Stimulated activated CD4-positive, alpha-beta T cell treated with anti-CD3 and anti-CD28 coated beads, Interleukin-1b, Interleukin-23, amount 100 ng/mL, for 4 hours (primary cell): ENCODE data around the gene RABGAP1L.
"Not testable (repeated sequence)": the region's sequence is repeated elsewhere in the genome, so short reads cannot be mapped to it uniquely, and the experiment has no call there.

Experiments
- DNase-seq, 2 donors: peaks; one replicate each; pipeline ENCODE4 v3.0.0-alpha.2; 2020; ENCODE audit warnings: low read depth in 2 of 2

The RABGAP1L gene

GRCh38 chr1:174654560-174654959, 495.2 kb downstream of the RABGAP1L start:
- no peak for DNase-seq

- no peak for DNase-seq
Observed at GRCh38 chr1:174656409-174657059, 497.2 kb downstream of the RABGAP1L start.

GRCh38 chr1:174657411-174657810, 498.1 kb downstream of the RABGAP1L start:
- DNase-seq, result no peak

- no peak for DNase-seq
Observed at GRCh38 chr1:174657893-174658292, 498.6 kb downstream of the RABGAP1L start.

- no peak for DNase-seq
Observed at GRCh38 chr1:174659823-174660222, 500.5 kb downstream of the RABGAP1L start.

- no peak for DNase-seq
Observed at GRCh38 chr1:174660476-174660875, 501.2 kb downstream of the RABGAP1L start.

- no peak for DNase-seq
Observed at GRCh38 chr1:174663358-174663757, 504.0 kb downstream of the RABGAP1L start.

- no peak for DNase-seq
Observed at GRCh38 chr1:174666248-174666647, 506.9 kb downstream of the RABGAP1L start.

- no peak for DNase-seq
Observed at GRCh38 chr1:174671826-174672225, 512.5 kb downstream of the RABGAP1L start.

GRCh38 chr1:174676856-174677255, 517.5 kb downstream of the RABGAP1L start:
- DNase-seq, result no peak

GRCh38 chr1:174678657-174679056, 519.3 kb downstream of the RABGAP1L start:
- DNase-seq, result no peak

- DNase-seq, result no peak
Observed at GRCh38 chr1:174680101-174680500, 520.8 kb downstream of the RABGAP1L start.

- no peak for DNase-seq
Observed at GRCh38 chr1:174682419-174683008, 523.2 kb downstream of the RABGAP1L start.

GRCh38 chr1:174686213-174686612, 526.9 kb downstream of the RABGAP1L start:
- DNase-seq, result no peak

- DNase-seq, result no peak
Observed at GRCh38 chr1:174689524-174689923, 530.2 kb downstream of the RABGAP1L start.

- no peak for DNase-seq
Observed at GRCh38 chr1:174690266-174690665, 530.9 kb downstream of the RABGAP1L start.

GRCh38 chr1:174692313-174692712, 533.0 kb downstream of the RABGAP1L start:
- DNase-seq, result no peak

GRCh38 chr1:174693085-174693484, 533.8 kb downstream of the RABGAP1L start:
- no peak for DNase-seq

GRCh38 chr1:174693539-174693938, 534.2 kb downstream of the RABGAP1L start:
- DNase-seq, result not testable (repeated sequence)

- no peak for DNase-seq
Observed at GRCh38 chr1:174696026-174696821, 536.9 kb downstream of the RABGAP1L start.

- DNase-seq, result no peak
Observed at GRCh38 chr1:174700314-174700713, 541.0 kb downstream of the RABGAP1L start.

GRCh38 chr1:174700775-174701174, 541.5 kb downstream of the RABGAP1L start:
- no peak for DNase-seq

- no peak for DNase-seq
Observed at GRCh38 chr1:174701565-174701964, 542.2 kb downstream of the RABGAP1L start.
